Activated naive CD4-positive, alpha-beta T cell treated with anti-CD3 and anti-CD28 coated beads, Interleukin-2, amount 10 ng/mL, durations not matched to agents 7 days and 5 days (primary cell): Measurements from ENCODE around the gene PTGES.
"Not testable (repeated sequence)": the region's sequence is repeated elsewhere in the genome, so short reads cannot be mapped to it uniquely, and the experiment has no call there.

ENCODE experiments used
- CTCF ChIA-PET: fragments of 350-600 bp; sonication (Branson Sonifier 250); formaldehyde crosslinking; loops from one replicate; lab custom pipeline; 2021; ENCODE audit warnings: antibody characterized with exemption; lab: Charles Lee
- DNase-seq: peaks from one replicate; pipeline ENCODE4 v3.0.0-alpha.2; 2020
- H3K27ac Mint-ChIP-seq: one replicate; pipeline ENCODE4 v1.8.0; 2021; ENCODE audit warnings: mild to moderate bottlenecking, moderate library complexity, mixed read lengths
- H3K27me3 Mint-ChIP-seq: one replicate; pipeline ENCODE4 v1.8.0; 2021; ENCODE audit warnings: mild to moderate bottlenecking, mixed read lengths
- H3K36me3 Mint-ChIP-seq: one replicate; pipeline ENCODE4 v1.8.0; 2021; ENCODE audit warnings: mixed read lengths
- H3K4me1 Mint-ChIP-seq: one replicate; pipeline ENCODE4 v1.8.0; 2021; ENCODE audit warnings: mixed read lengths
- H3K4me3 Mint-ChIP-seq: one replicate; pipeline ENCODE4 v1.8.0; 2021; ENCODE audit warnings: mild to moderate bottlenecking, moderate library complexity, mixed read lengths
- H3K9me3 Mint-ChIP-seq: one replicate; pipeline ENCODE4 v1.8.0; 2021; ENCODE audit warnings: mixed read lengths

PTGES gene

DNA sequence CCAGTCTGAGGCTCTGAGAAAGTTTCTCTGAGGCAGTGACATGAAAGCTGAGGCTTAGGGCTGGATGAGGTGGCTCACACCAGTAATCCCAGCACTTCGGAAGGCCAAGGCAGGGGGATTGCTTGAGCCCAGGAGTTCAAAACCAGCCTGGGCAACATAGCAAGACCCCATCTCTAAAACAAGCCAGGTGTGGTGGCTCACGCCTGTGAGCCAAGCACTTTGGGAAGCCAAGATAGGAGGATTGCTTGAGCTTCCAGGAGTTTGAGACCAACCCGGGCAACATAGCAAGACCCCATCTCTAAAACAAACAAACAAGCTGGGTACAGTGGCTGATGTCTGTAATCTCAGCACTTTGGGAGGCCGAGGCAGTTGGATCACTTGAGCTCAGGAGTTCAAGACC is 3.8 kb downstream of the PTGES start:
- CTCF ChIA-PET = interaction anchor here (1.0 to 2.3 kb wide), 6 partner anchors 10 to 41 kb away, joined by 3 to 12 read pairs (median 4); no protein-coding TSS in a partner anchor
- H3K4me3 Mint-ChIP-seq, H3K27ac Mint-ChIP-seq, H3K36me3 Mint-ChIP-seq, DNase-seq, H3K9me3 Mint-ChIP-seq: not testable (repeated sequence)
- Mint-ChIP-seq H3K4me1 (peaks cover 11% of the 10 kb centered on the region), H3K27me3 (peaks cover 53% of the 10 kb centered on the region)

DNA sequence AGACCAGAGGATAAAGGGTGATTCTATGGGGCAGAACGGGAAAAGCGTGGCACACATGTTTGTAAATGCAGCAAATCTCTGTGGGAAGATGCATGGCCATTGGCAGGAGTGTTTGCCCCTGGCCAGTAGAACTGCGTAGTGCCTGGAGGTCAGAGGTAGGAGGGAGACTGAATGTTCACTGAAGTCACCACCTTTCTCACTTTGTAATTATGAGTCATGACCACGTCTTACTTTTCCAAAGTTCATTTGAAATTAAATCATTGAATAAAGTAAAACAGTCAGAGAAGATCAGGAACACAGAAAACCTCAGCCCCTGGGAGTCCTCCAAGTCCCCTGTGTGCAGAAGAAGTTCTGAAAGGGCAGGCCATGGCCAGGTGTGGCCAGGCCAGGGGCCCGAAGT is 4.6 kb downstream of the PTGES start:
- Mint-ChIP-seq H3K4me3 (no peak overlapping the region), H3K4me1 (peaks cover 9% of the 10 kb centered on the region), H3K36me3 (no peaks in the 10 kb centered on the region), H3K27ac (no peak overlapping the region), H3K27me3 (peaks cover 52% of the 10 kb centered on the region), H3K9me3 (no peaks in the 10 kb centered on the region)
- CTCF ChIA-PET = interaction anchor here (1.1 to 2.3 kb wide), 2 partner anchors 9 to 36 kb away, joined by 3 to 12 read pairs; no protein-coding TSS in a partner anchor
- DNase-seq = no peak

DNA sequence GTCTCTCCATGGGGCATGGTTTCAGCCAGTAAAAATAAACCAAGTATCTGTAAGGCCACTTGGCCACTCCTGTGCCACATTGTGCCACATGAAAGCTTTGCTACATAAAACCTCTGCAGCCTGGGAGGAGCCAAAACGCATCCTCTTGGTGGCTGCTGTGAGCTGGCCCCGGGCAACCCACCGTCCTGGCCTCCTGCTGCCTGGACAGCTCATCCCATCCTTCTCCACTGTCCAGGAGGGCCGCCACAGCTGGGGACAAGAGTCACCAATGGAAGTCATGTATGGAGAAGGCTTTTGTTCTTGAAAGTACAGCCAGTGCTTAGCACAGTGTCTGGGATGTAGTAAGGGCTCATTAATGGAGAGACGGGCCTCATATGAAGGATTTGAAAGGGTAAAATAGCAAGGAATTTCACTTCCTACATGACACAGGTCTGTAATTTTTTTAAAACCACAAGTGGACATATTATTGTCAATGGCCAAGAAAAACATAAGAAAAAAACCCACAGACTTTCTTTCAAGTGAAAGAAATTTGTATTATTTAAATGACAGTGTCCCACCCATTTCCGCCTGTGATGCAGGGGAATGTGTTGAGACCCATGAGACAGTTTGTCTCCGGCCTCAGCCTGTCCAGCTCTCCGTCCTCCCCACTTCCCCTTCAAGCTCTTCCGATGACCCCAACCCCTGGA is 6.6 kb downstream of the PTGES start:
- H3K36me3 Mint-ChIP-seq = no peaks in the 10 kb centered on the region
- H3K27me3 Mint-ChIP-seq = peaks cover 43% of the 10 kb centered on the region
- no peak for DNase-seq
- H3K4me1 Mint-ChIP-seq = no peaks in the 10 kb centered on the region
- no peak overlapping the region for H3K27ac Mint-ChIP-seq
- H3K4me3 Mint-ChIP-seq = no peak overlapping the region
- CTCF ChIA-PET = interaction anchor here (1.0 kb wide), 1 partner anchor 10 kb away, joined by 3 read pairs; no protein-coding TSS in a partner anchor
- H3K9me3 Mint-ChIP-seq = no peaks in the 10 kb centered on the region

DNA sequence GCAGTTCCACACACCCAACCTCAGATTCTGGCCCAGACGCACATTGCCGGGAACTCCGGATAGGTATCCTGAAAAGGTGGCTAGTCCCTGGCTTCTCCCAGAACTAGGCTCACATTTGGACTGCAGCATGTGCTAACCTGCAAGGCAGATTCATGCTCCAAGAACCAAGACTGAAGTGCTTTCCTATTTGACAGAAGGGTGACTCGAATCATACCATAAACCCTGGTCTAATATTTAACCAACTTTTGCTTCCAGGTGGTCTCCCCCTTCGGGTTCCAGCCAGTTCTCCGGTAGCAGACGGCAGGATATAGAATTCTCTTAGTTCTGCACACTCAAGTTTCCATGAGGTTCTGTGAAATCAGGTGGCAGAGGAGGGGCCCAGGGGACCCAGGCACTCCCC is 7.6 kb downstream of the PTGES start:
- DNase-seq = no peak
- Mint-ChIP-seq H3K27me3 (peaks cover 49% of the 10 kb centered on the region), H3K4me3 (no peak overlapping the region), H3K4me1 (no peaks in the 10 kb centered on the region), H3K36me3 (no peaks in the 10 kb centered on the region), H3K27ac (no peak overlapping the region), H3K9me3 (no peaks in the 10 kb centered on the region)
- CTCF ChIA-PET = no interaction called here

DNA sequence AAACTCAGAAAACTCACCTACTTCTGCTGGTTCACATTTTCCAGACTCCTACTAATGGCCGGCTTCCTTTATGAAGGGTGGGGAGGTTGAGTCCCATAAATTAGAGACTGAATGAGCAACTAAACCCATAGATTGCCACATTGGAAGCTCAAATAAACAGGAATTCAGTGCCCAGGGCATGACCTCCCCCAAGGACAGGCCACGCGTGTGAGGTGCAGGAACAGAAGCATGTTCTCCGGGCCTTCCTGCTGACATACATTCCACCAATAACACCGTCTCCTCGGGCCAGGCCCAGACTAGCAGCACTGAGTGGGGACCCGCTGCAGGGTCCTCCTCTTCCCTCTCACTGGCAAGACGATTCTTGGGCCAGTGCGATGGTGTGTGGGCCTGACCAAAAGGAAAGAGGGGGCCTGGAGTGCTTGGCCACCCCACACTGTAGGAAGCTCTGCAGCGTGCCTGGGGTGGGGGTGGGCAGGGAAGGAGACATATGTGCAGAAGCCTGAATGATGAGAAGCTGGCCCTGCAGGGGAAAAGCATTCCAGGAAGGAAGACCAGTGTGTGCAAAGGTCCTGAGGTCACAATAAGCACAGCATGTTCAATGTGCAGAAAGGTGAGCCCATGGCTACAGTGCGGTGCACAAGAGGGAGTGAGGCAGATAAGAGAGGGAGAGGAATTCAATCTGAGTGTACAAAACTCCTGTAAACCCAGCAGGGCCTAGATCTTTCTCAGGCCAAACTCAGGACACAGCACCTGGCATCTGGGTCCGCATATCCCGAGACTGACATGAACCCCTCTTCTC is 12.0 kb downstream of the PTGES start:
- no peak for DNase-seq
- H3K36me3 Mint-ChIP-seq = no peaks in the 10 kb centered on the region

DNA sequence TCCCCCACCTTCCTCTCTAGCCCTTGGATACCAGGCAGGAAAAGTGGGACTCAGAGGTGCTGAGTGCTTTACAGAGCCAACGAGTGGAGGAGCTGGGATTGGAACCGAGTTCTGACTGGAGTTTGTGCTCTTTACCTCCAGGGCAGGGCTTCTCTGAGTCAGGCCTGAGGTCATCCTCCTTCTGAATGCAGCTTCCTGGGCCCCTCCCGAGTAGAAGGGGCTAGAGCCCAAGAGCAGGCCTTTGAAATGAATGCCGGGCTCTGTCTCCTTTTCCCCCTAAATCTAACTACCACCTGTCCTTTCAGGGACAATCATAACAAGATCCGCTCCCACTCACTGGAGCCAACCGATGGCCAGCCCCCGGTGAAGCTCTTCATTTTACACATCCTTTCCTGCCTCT is 12.7 kb downstream of the PTGES start:
- Mint-ChIP-seq H3K4me3 (no peak overlapping the region), H3K36me3 (no peaks in the 10 kb centered on the region)
- CTCF ChIA-PET = interaction anchor here (0.6 to 5.1 kb wide), 5 partner anchors 9 to 50 kb away, joined by 3 to 87 read pairs (median 7); no protein-coding TSS in a partner anchor

More for the DNA sequence above, 12.0 kb downstream of the PTGES start:
- Mint-ChIP-seq H3K27ac (no peak overlapping the region), H3K9me3 (no peaks in the 10 kb centered on the region), H3K4me3 (no peak overlapping the region), H3K27me3 (peaks cover 51% of the 10 kb centered on the region), H3K4me1 (peaks cover 16% of the 10 kb centered on the region)
- CTCF ChIA-PET = interaction anchor here (1.3 to 5.1 kb wide), 4 partner anchors 9 to 49 kb away, joined by 3 to 87 read pairs (median 10); no protein-coding TSS in a partner anchor

DNA sequence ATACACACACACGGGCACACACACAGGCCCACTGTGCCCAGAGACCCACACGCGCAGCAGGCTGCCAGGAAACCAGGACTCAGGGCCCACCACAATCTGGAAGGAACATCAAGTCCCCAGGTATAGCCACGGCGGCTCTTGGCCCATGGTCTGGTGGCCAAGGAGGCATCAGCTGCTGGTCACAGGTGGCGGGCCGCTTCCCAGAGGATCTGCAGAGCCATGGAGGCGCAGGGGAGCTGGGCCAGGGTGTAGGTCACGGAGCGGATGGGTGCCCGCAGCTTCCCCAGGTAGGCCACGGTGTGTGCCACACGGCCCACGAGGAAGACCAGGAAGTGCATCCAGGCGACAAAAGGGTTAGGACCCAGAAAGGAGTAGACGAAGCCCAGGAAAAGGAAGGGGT is 13.4 kb downstream of the PTGES start:
- no peak for DNase-seq
- no peak overlapping the region for H3K27ac Mint-ChIP-seq
- H3K27me3 Mint-ChIP-seq = peaks cover 52% of the 10 kb centered on the region
- no peak overlapping the region for H3K4me3 Mint-ChIP-seq
- CTCF ChIA-PET = interaction anchor here (0.6 to 5.1 kb wide), 7 partner anchors 10 to 211 kb away, joined by 3 to 87 read pairs (median 7); no protein-coding TSS in a partner anchor
- H3K4me1 Mint-ChIP-seq = peaks cover 16% of the 10 kb centered on the region
- H3K9me3 Mint-ChIP-seq = no peaks in the 10 kb centered on the region
- no peaks in the 10 kb centered on the region for H3K36me3 Mint-ChIP-seq

More for the DNA sequence above, 12.7 kb downstream of the PTGES start:
- peaks cover 16% of the 10 kb centered on the region for H3K4me1 Mint-ChIP-seq
- H3K27ac Mint-ChIP-seq = no peak overlapping the region
- H3K9me3 Mint-ChIP-seq = no peaks in the 10 kb centered on the region
- no peak for DNase-seq
- H3K27me3 Mint-ChIP-seq = peaks cover 50% of the 10 kb centered on the region

DNA sequence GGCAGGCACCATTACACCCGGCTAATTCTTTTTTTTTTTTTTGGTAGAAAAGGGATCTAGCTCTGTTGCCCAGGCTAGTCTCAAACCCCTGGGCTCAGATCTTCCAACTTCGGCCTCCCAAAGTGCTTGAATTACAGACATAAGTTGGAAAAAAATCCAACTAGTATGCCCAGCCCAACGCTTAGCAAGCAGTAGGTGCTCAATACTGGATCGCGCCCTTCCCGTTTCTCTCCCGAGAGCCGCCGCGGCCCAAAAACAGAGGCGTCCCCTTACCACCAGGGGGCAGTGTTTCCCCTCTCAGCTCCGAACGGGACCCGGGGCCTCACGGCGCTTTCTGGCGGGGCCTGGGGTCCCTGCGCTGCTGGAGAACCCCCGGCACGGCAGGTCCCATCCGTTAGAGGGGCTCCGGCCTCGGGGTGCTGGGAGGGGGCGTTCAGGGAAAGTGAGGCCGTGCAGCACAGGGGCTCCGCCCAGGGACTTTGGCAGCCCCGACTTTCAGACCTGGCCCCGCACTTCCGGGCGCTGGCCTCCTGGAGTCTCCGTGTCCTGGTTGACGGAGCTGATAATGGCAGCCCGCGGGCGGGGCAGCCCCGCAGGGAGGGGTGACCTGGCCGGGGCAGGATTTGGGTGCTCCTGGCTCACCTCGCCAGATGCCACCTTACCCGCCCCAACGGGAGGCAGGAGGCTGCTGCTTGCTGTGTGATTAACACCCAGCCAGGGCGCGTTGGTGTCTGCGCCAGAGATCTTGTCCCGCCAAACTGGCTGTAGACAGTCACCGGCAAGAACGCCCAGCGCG is 15.2 kb downstream of the PTGES start:
- H3K4me3 Mint-ChIP-seq = peak overlapping the region; percentile 65
- H3K27ac Mint-ChIP-seq = peak overlapping the region; percentile 80
- H3K9me3 Mint-ChIP-seq = no peaks in the 10 kb centered on the region
- CTCF ChIA-PET = interaction anchor here (0.6 to 5.1 kb wide), 22 partner anchors 9 to 164 kb away, joined by 3 to 87 read pairs (median 4); partner anchors contain the start of genes ASB6 and C9orf50
- DNase-seq = peak; percentile 90
- H3K36me3 Mint-ChIP-seq = no peaks in the 10 kb centered on the region
- peaks cover 16% of the 10 kb centered on the region for H3K4me1 Mint-ChIP-seq
- H3K27me3 Mint-ChIP-seq = peaks cover 44% of the 10 kb centered on the region

DNA sequence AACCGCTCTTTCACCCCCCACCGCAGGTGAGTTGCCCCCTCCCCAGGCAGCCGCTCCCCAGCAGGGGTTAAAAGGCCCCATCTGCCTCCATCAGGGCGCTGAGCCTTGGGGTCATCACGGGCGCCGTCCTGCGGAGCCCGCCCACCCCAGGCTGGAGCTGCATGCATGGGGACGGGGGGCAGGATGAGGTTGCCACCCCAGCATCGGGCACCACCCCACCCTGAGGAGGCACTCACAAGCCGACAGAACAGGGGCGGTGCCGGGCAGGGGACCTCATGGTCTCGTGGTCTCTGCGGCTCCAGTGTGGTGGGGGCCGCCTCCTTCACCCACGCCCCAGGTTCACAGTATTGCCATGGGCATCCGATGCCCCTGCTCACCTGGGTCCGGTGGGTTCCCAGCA is 16.5 kb downstream of the PTGES start:
- Mint-ChIP-seq H3K9me3 (no peaks in the 10 kb centered on the region), H3K27me3 (peaks cover 50% of the 10 kb centered on the region), H3K4me3 (no peak overlapping the region), H3K4me1 (peaks cover 16% of the 10 kb centered on the region), H3K27ac (no peak overlapping the region), H3K36me3 (no peaks in the 10 kb centered on the region)
- CTCF ChIA-PET = interaction anchor here (1.0 to 5.1 kb wide), 3 partner anchors 10 to 116 kb away, joined by 3 to 87 read pairs (median 5); partner anchors contain the start of gene C9orf50
- DNase-seq = no peak

DNA sequence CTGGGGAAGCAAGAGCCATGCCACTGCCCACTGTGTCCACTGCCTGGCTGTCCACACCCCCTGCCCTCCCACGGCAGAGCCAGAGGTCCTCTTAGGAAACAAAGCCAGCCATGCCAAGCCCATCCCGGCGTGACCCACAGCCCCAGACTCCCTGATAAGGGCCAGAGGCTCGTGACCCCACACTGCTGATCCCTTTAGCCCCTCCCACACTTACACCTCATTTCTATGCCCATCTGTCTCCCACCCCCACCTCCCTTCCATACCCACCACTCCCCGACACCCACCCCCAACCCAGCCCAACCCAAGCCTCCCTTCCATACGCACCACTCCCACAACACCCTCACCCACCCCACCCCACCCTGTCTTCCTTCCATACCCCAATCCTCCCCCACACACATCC is 17.3 kb downstream of the PTGES start:
- peaks cover 16% of the 10 kb centered on the region for H3K4me1 Mint-ChIP-seq
- no peaks in the 10 kb centered on the region for H3K9me3 Mint-ChIP-seq
- peaks cover 49% of the 10 kb centered on the region for H3K27me3 Mint-ChIP-seq
- CTCF ChIA-PET = interaction anchor here (1.0 to 5.1 kb wide), 2 partner anchors 9 to 48 kb away, joined by 5 to 87 read pairs; no protein-coding TSS in a partner anchor
- no peaks in the 10 kb centered on the region for H3K36me3 Mint-ChIP-seq
- no peak overlapping the region for H3K27ac Mint-ChIP-seq
- no peak overlapping the region for H3K4me3 Mint-ChIP-seq
- DNase-seq = no peak

DNA sequence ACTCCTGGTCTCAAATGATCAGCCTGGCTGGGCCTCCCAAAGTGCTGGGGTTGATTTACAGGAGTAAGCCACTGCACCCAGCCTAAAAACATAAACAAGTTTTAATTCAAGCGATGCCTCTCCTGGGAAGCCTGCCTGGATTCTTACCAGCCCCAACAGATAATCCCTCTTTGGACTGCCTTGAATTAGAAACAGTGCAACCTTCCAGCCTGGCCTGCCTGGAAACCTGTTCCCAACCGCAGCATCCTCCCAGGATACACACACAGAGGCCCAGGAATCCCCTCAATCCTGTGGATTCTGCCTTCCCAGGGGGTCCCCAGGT is 19.2 kb downstream of the PTGES start:
- H3K27ac Mint-ChIP-seq = no peak overlapping the region
- peaks cover 13% of the 10 kb centered on the region for H3K4me1 Mint-ChIP-seq
- H3K4me3 Mint-ChIP-seq = no peak overlapping the region
- CTCF ChIA-PET = no interaction called here
- no peaks in the 10 kb centered on the region for H3K36me3 Mint-ChIP-seq
- H3K9me3 Mint-ChIP-seq = no peaks in the 10 kb centered on the region
- DNase-seq = no peak
- H3K27me3 Mint-ChIP-seq = peaks cover 55% of the 10 kb centered on the region

DNA sequence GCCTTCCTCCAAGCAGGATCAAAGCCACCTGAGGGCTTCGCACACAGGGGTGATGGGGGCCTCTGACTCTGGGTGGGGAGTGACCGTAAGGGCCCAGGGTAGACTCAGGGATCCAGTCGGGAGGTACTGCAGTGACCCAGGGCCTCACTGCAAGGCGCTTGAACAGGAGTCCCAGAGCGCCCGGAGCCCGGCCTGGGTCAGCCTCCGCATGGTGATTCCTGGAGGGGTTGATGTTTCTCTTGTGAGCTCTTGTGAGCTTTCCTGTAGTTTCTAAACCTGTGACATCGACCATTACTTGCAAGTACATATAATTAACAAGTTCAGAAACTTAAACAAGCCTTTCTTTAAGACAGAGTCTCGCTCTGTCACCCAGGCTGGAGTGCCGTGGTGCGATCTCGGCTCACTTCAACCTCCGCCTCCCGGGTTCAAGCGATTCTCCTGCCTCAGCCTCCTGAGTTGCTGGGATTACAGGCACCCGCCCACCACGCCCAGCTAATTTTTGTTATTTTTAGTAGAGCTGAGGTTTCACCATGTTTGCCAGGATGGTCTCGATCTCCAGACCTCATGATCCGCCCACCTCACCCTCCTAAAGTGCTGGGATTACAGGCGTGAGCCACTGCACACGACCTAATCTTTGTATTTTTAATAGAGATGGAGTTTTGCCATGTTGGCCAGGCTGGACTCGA is 19.8 kb downstream of the PTGES start:
- no peaks in the 10 kb centered on the region for H3K9me3 Mint-ChIP-seq
- peaks cover 58% of the 10 kb centered on the region for H3K27me3 Mint-ChIP-seq
- CTCF ChIA-PET = no interaction called here
- H3K4me1 Mint-ChIP-seq = peaks cover 9% of the 10 kb centered on the region
- no peak for DNase-seq
- no peak overlapping the region for H3K27ac Mint-ChIP-seq
- H3K4me3 Mint-ChIP-seq = no peak overlapping the region
- H3K36me3 Mint-ChIP-seq = no peaks in the 10 kb centered on the region

DNA sequence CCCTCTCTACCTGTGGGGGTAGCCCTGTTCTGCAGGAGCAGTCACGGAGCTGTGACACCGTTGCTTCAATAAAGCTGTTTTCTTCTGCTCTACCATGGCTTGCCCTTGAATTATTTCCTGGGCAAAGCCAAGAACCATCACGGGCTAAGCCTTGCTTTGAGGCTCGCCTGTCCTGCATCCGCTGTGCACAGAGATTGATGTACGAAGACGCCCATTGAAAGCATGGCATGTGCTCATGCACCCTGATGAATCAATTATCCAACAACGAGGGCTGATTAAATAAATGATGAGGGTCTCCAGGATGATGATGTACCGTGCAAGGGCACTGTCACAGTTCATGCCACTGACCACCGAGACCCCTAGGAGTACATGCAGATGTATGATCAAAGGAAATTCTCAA is 20.7 kb downstream of the PTGES start:
- no peaks in the 10 kb centered on the region for H3K9me3 Mint-ChIP-seq
- H3K4me1 Mint-ChIP-seq = peaks cover 2% of the 10 kb centered on the region
- DNase-seq = no peak
- H3K36me3 Mint-ChIP-seq = no peaks in the 10 kb centered on the region
- CTCF ChIA-PET = interaction anchor here (0.6 kb wide), 1 partner anchor 238 kb away, joined by 4 read pairs; no protein-coding TSS in a partner anchor
- no peak overlapping the region for H3K4me3 Mint-ChIP-seq
- H3K27ac Mint-ChIP-seq = no peak overlapping the region
- peaks cover 55% of the 10 kb centered on the region for H3K27me3 Mint-ChIP-seq
